PFSK-1 (cell line): ENCODE measurements around the gene ZNF646.

Source experiments
- FOXP2 ChIP-seq: optimal IDR thresholded peaks from 2 replicates; pipeline ENCODE3; 2011; ENCODE audit warnings: borderline replicate concordance, control low read depth, inconsistent platforms; ENCODE audit not compliant: insufficient read depth; ENCODE audit errors: extremely low read length, extremely low read depth
- POLR2AphosphoS5 ChIP-seq: IDR thresholded peaks from 2 replicates; pipeline ENCODE4 v1.6.1; 2012; ENCODE audit warnings: low read depth, mild to moderate bottlenecking, control low read depth, low read length, moderate library complexity
- SIN3A ChIP-seq: IDR thresholded peaks from 2 replicates; pipeline ENCODE4 v1.6.1; 2012; ENCODE audit warnings: mild to moderate bottlenecking, low read length, moderate library complexity, borderline replicate concordance; ENCODE audit not compliant: insufficient read depth
- TAF1 ChIP-seq: IDR thresholded peaks from 2 replicates; pipeline ENCODE4 v1.6.1; 2012; ENCODE audit warnings: low read length, control low read depth, borderline replicate concordance; ENCODE audit not compliant: insufficient read depth
- TF ChIP-seq, protein P1 (sequence below), 2 experiments: IDR thresholded peaks; 2 replicates each; pipeline versions ENCODE4 v1.6.1 to v1.8.0; 2011 to 2012; ENCODE audit warnings: low read depth in 2 of 2, low read length in 2 of 2, control low read depth in 1 of 2, inconsistent platforms in 1 of 2, mild to moderate bottlenecking in 1 of 2, moderate library complexity in 1 of 2; ENCODE audit not compliant: insufficient read depth in 1 of 2

ZNF646 gene

GRCh38 chr16:31087971-31088370 is 13.7 kb downstream of the ZNF646 start:
- no peak for TF ChIP-seq SIN3A
- no peak for TF ChIP-seq TAF1

GRCh38 chr16:31088459-31089183 is 14.4 kb downstream of the ZNF646 start, which contains the start of gene PRSS53:
Gene PRSS53 (minus strand): TSS chr16:31088943. CDS start chr16:31088809, 134 bp downstream.
- TF ChIP-seq, protein P1, sequence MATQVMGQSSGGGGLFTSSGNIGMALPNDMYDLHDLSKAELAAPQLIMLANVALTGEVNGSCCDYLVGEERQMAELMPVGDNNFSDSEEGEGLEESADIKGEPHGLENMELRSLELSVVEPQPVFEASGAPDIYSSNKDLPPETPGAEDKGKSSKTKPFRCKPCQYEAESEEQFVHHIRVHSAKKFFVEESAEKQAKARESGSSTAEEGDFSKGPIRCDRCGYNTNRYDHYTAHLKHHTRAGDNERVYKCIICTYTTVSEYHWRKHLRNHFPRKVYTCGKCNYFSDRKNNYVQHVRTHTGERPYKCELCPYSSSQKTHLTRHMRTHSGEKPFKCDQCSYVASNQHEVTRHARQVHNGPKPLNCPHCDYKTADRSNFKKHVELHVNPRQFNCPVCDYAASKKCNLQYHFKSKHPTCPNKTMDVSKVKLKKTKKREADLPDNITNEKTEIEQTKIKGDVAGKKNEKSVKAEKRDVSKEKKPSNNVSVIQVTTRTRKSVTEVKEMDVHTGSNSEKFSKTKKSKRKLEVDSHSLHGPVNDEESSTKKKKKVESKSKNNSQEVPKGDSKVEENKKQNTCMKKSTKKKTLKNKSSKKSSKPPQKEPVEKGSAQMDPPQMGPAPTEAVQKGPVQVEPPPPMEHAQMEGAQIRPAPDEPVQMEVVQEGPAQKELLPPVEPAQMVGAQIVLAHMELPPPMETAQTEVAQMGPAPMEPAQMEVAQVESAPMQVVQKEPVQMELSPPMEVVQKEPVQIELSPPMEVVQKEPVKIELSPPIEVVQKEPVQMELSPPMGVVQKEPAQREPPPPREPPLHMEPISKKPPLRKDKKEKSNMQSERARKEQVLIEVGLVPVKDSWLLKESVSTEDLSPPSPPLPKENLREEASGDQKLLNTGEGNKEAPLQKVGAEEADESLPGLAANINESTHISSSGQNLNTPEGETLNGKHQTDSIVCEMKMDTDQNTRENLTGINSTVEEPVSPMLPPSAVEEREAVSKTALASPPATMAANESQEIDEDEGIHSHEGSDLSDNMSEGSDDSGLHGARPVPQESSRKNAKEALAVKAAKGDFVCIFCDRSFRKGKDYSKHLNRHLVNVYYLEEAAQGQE (IDR thresholded peaks at IDR 0.05; ENCODE audit: insufficient read depth in 1 of 2, low read depth in 2 of 2, low read length in 2 of 2) = no peak
- TF ChIP-seq TAF1 = no peak
- TF ChIP-seq FOXP2 = no peak
- TF ChIP-seq SIN3A = no peak
- no peak for TF ChIP-seq POLR2AphosphoS5

DNA sequence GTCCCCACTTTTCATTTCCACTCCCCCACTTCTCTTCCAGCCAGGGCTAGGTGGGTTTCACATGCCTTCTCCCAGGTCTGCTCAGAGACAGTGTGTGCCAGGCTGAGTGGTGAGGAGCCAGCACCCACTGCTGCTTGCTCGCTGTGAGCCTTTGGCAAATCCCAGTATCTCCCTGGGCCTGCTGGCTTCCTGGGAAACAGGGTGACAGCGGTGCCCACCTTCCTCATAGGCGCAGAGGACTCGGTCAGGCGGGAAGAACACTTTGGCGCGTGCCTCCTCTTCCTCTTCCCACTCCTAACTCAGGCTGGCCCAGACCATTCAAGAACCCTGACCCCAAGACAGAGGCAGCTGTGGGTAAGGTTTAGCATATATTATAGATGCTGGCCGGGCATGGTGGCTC is 15.0 kb downstream of the ZNF646 start:
- TF ChIP-seq FOXP2 = no peak
- no peak for TF ChIP-seq SIN3A
- TF ChIP-seq, protein P1 (IDR thresholded peaks at IDR 0.05; ENCODE audit: insufficient read depth in 1 of 2, low read depth in 2 of 2, low read length in 2 of 2) = no peak
- TF ChIP-seq POLR2AphosphoS5 = no peak
- TF ChIP-seq TAF1 = no peak

- TF ChIP-seq FOXP2 (no peak), SIN3A (no peak), TAF1 (no peak), POLR2AphosphoS5 (no peak)
- TF ChIP-seq, protein P1 (IDR thresholded peaks at IDR 0.05; ENCODE audit: insufficient read depth in 1 of 2, low read depth in 2 of 2, low read length in 2 of 2) = no peak
Measured at GRCh38 chr16:31090540-31090939, 16.3 kb downstream of the ZNF646 start.

- no peak for TF ChIP-seq POLR2AphosphoS5
Measured at GRCh38 chr16:31092330-31092729, 18.1 kb downstream of the ZNF646 start.

GRCh38 chr16:31093132-31093703 is 19.0 kb downstream of the ZNF646 start:
- TF ChIP-seq SIN3A (no peak), POLR2AphosphoS5 (no peak), FOXP2 (no peak), TAF1 (no peak)
- TF ChIP-seq, protein P1 (IDR thresholded peaks at IDR 0.05; ENCODE audit: insufficient read depth in 1 of 2, low read depth in 2 of 2, low read length in 2 of 2) = no peak
